ENCODE measurements around the gene NANP. TPM values are rescaled to one million over a fixed set of nuclear protein-coding genes. Genes with fewer than 3 reads are reported as not detected.

NANP gene
- total RNA-seq, 1 experiment from 2014 or later = 7.3 TPM

GRCh38 chr20:25624500-25624939 is 706 bp upstream of the NANP start:
- POLR2A ChIA-PET = no interaction called here
- Histone ChIP-seq H3K27ac (ENCODE audit: low read length) (peak overlapping the region; percentile 100), H3K27me3 (ENCODE audit: control insufficient read depth, insufficient read depth, low read length) (no peaks in the 10 kb centered on the region), H3K9me3 (ENCODE audit: control insufficient read depth, insufficient read depth, low read depth, low read length) (no peaks in the 10 kb centered on the region), H3K36me3 (ENCODE audit: control insufficient read depth, insufficient read depth, low read length) (no peaks in the 10 kb centered on the region; the same call in 1 of the 2 replicates), H3K4me3 (ENCODE audit: low read depth in 2 of 2, low read length in 2 of 2) (peak overlapping the region; percentile 83 to 95), H3K4me1 (ENCODE audit: control insufficient read depth, insufficient read depth, low read length) (peaks cover 13% of the 10 kb centered on the region; the same call in 1 of the 2 replicates)
- ATAC-seq (no peak), DNase-seq (ENCODE audit: low read depth, low spot score) (no peak)
- CTCF ChIA-PET = interaction anchor here (0.6 kb wide), 1 partner anchor 182 kb away, joined by 3 read pairs; no protein-coding TSS in a partner anchor
- intact Hi-C loops (cut with micrococcal nuclease; ENCODE audit: unreplicated experiment) = no loop called here
- in situ Hi-C loops (cut with HindIII; ENCODE audit: low pct_unique_long_range_greater_than_20kb, low sequenced_read_pairs) = no loop called here
- BruUV-seq (replicated peaks) = no TSS peak
- no peak for TF ChIP-seq POLR2AphosphoS5 (IDR thresholded peaks at IDR 0.05; ENCODE audit: low read depth, low read length)
- TF ChIP-seq CTCF (IDR thresholded peaks at IDR 0.05) = no peak
- TF ChIP-seq TCF7L2 (IDR thresholded peaks at IDR 0.05; ENCODE audit: low read depth, low read length) = no peak
- no peak for TF ChIP-seq SIN3A (IDR thresholded peaks at IDR 0.05; ENCODE audit: borderline replicate concordance, insufficient read depth, low read depth, low read length)
- TF ChIP-seq REST (IDR thresholded peaks at IDR 0.05; ENCODE audit: insufficient read depth in 1 of 2, low read depth in 2 of 2, low read length in 1 of 2) = no peak

GRCh38 chr20:25623225-25623735 is 534 bp downstream of the NANP start:
- in situ Hi-C loops (cut with HindIII; ENCODE audit: low pct_unique_long_range_greater_than_20kb, low sequenced_read_pairs) (no loop called here), intact Hi-C loops (cut with micrococcal nuclease; ENCODE audit: unreplicated experiment) (no loop called here)
- DNase-seq (ENCODE audit: low read depth, low spot score) (no peak), ATAC-seq (peak; percentile 51)
- Histone ChIP-seq H3K27me3 (ENCODE audit: control insufficient read depth, insufficient read depth, low read length) (no peaks in the 10 kb centered on the region), H3K4me1 (ENCODE audit: control insufficient read depth, insufficient read depth, low read length) (peaks cover 13% of the 10 kb centered on the region; the same call in 1 of the 2 replicates), H3K36me3 (ENCODE audit: control insufficient read depth, insufficient read depth, low read length) (no peaks in the 10 kb centered on the region; the same call in 1 of the 2 replicates), H3K9me3 (ENCODE audit: control insufficient read depth, insufficient read depth, low read depth, low read length) (no peaks in the 10 kb centered on the region), H3K4me3 (ENCODE audit: low read depth in 2 of 2, low read length in 2 of 2) (peak overlapping the region; percentile 83 to 95), H3K27ac (ENCODE audit: low read length) (peak overlapping the region; percentile 100)
- no peak for TF ChIP-seq POLR2AphosphoS5 (IDR thresholded peaks at IDR 0.05; ENCODE audit: low read depth, low read length)
- no peak for TF ChIP-seq CTCF (IDR thresholded peaks at IDR 0.05)
- no peak for TF ChIP-seq TCF7L2 (IDR thresholded peaks at IDR 0.05; ENCODE audit: low read depth, low read length)
- peak; percentile 4; the same call in 1 of the 2 replicates for TF ChIP-seq SIN3A (IDR thresholded peaks at IDR 0.05; ENCODE audit: borderline replicate concordance, insufficient read depth, low read depth, low read length)
- TF ChIP-seq REST (IDR thresholded peaks at IDR 0.05; ENCODE audit: insufficient read depth in 1 of 2, low read depth in 2 of 2, low read length in 1 of 2) = no peak
- ChIA-PET CTCF (no interaction called here), POLR2A (interaction anchor here (0.6 to 0.7 kb wide), 2 partner anchors 30 to 39 kb away, joined by 3 read pairs; no protein-coding TSS in a partner anchor)
- no TSS peak for BruUV-seq (replicated peaks)

Measured in Panc1 (cell line).